ENCODE measurements around the gene KRTAP2-1. TPM values are rescaled to one million over a fixed set of nuclear protein-coding genes. Genes with fewer than 3 reads are reported as not detected.
"Not testable (repeated sequence)": the region's sequence is repeated elsewhere in the genome, so short reads cannot be mapped to it uniquely, and the experiment has no call there.

The KRTAP2-1 gene
- total RNA-seq, 1 donor from 2014 or later: not detected

GRCh38 chr17:41058741-41059140, 11.6 kb upstream of the KRTAP2-1 start:
- no peak for DNase-seq (ENCODE audit: low spot score)
- no peak for ATAC-seq

GRCh38 chr17:41057547-41057946, 10.4 kb upstream of the KRTAP2-1 start:
- no peak for ATAC-seq
- DNase-seq (ENCODE audit: low spot score): no peak

- ATAC-seq; DNase-seq (ENCODE audit: low spot score): not testable (repeated sequence)
These were observed 8.0 kb upstream of the KRTAP2-1 start, which contains the start of gene KRTAP2-2 for GRCh38 chr17:41055130-41055529. Gene KRTAP2-2, minus strand, starts transcription at chr17:41055230. Its CDS starts 19 bp downstream, at chr17:41055211.

- not testable (repeated sequence) for DNase-seq (ENCODE audit: low spot score); ATAC-seq
These were observed 7.4 kb upstream of the KRTAP2-1 start for GRCh38 chr17:41054556-41054955.

GRCh38 chr17:41054025-41054424, 6.9 kb upstream of the KRTAP2-1 start:
- DNase-seq (ENCODE audit: low spot score) (no peak), ATAC-seq (no peak)

- DNase-seq (ENCODE audit: low spot score) (no peak), ATAC-seq (no peak)
These were observed 5.5 kb upstream of the KRTAP2-1 start for GRCh38 chr17:41052566-41052965.

- no peak for ATAC-seq
- DNase-seq (ENCODE audit: low spot score): no peak
These were observed 2.0 kb upstream of the KRTAP2-1 start for GRCh38 chr17:41049110-41049509.

- DNase-seq (ENCODE audit: low spot score): no peak
- ATAC-seq: no peak
These were observed 1.3 kb upstream of the KRTAP2-1 start for GRCh38 chr17:41048441-41048840.

- no peak for ATAC-seq
- DNase-seq (ENCODE audit: low spot score): no peak
These were observed 4.2 kb downstream of the KRTAP2-1 start for GRCh38 chr17:41042953-41043352.

GRCh38 chr17:41040783-41041571, 6.1 kb downstream of the KRTAP2-1 start, which contains the start of gene KRTAP1-1:
Gene KRTAP1-1, minus strand, starts transcription at chr17:41041450. Its CDS starts 53 bp downstream, at chr17:41041397.
- ATAC-seq; DNase-seq (ENCODE audit: low spot score): not testable (repeated sequence)

GRCh38 chr17:41037853-41038350, 9.2 kb downstream of the KRTAP2-1 start:
- ATAC-seq (no peak), DNase-seq (ENCODE audit: low spot score) (no peak)

- DNase-seq (ENCODE audit: low spot score); ATAC-seq: not testable (repeated sequence)
These were observed 12.7 kb downstream of the KRTAP2-1 start, which contains the start of gene KRTAP1-3 for GRCh38 chr17:41034346-41034935. Gene KRTAP1-3, minus strand, starts transcription at chr17:41034874. Its CDS starts 53 bp downstream, at chr17:41034821.

- no peak for ATAC-seq
- no peak for DNase-seq (ENCODE audit: low spot score)
These were observed 17.4 kb downstream of the KRTAP2-1 start, which contains the start of gene KRTAP1-4 for GRCh38 chr17:41029633-41030245. Gene KRTAP1-4, minus strand, starts transcription at chr17:41030195. Its CDS starts 117 bp downstream, at chr17:41030078.

- DNase-seq (ENCODE audit: low spot score) (no peak), ATAC-seq (no peak)
These were observed 20.2 kb downstream of the KRTAP2-1 start, which contains the start of gene KRTAP1-5 for GRCh38 chr17:41026715-41027471. Gene KRTAP1-5, minus strand, starts transcription at chr17:41027208. Its CDS starts 53 bp downstream, at chr17:41027155.

- ATAC-seq: no peak
- no peak for DNase-seq (ENCODE audit: low spot score)
These were observed 22.4 kb downstream of the KRTAP2-1 start for GRCh38 chr17:41024697-41025096.

GRCh38 chr17:41020336-41020735, 26.8 kb downstream of the KRTAP2-1 start:
- DNase-seq (ENCODE audit: low spot score) (no peak), ATAC-seq (no peak)

- DNase-seq (ENCODE audit: low spot score) (no peak), ATAC-seq (no peak)
These were observed 27.7 kb downstream of the KRTAP2-1 start for GRCh38 chr17:41019415-41019814.

- no peak for DNase-seq (ENCODE audit: low spot score)
- no peak for ATAC-seq
These were observed 28.6 kb downstream of the KRTAP2-1 start for GRCh38 chr17:41018541-41018940.

GRCh38 chr17:41016578-41017215, 30.4 kb downstream of the KRTAP2-1 start:
- DNase-seq (ENCODE audit: low spot score): no peak
- no peak for ATAC-seq

- no peak for ATAC-seq
- DNase-seq (ENCODE audit: low spot score): no peak
These were observed 31.7 kb downstream of the KRTAP2-1 start for GRCh38 chr17:41015454-41015853.
